ENCODE results near the gene BEST1.

- TF ChIP-seq CTCF (IDR thresholded peaks at IDR 0.05; ENCODE audit: low read depth, low read length) (no peak), MYC (IDR thresholded peaks at IDR 0.05; ENCODE audit: low read depth, low read length) (no peak), POLR2A (IDR thresholded peaks at IDR 0.05; ENCODE audit: extremely low read depth, insufficient read length) (no peak), MAX (IDR thresholded peaks at IDR 0.05; ENCODE audit: low read depth, low read length) (no peak)
These were observed 38.2 kb upstream of the BEST1 start for GRCh38 chr11:61911701-61912529.

Measured in NB4 (cell line).